SU-DHL-6 (cell line): ENCODE measurements around the gene NSD1.

Source experiments
- H2AFZ ChIP-seq: fragments of 200-600 bp; sonication (generic); 2 replicates; pipeline ENCODE4 v1.6.1; 2014; ENCODE audit warnings: low read depth, mild to moderate bottlenecking, moderate library complexity, mixed read lengths, antibody characterized with exemption, low read length; ENCODE audit not compliant: severe bottlenecking
- H3F3A ChIP-seq: fragments of 200-600 bp; shearing (Covaris generic); 2 replicates; pipeline ENCODE4 v1.6.0; 2016; ENCODE audit warnings: antibody characterized with exemption, mild to moderate bottlenecking; ENCODE audit not compliant: insufficient read depth
- H3K27ac ChIP-seq: fragments of 200-600 bp; sonication (generic); 2 replicates; pipeline ENCODE4 v1.5.1; 2016; ENCODE audit warnings: low read depth, mild to moderate bottlenecking, low read length, moderate library complexity, mixed read lengths
- H3K27me3 ChIP-seq: fragments of 200-600 bp; sonication (generic), shearing (Covaris generic); 2 replicates; pipeline ENCODE4 v1.6.0; 2014; ENCODE audit warnings: mild to moderate bottlenecking, low read length
- H3K36me3 ChIP-seq: fragments of 200-600 bp; sonication (generic); 2 replicates; pipeline ENCODE4 v1.6.1; 2014; ENCODE audit warnings: mild to moderate bottlenecking, low read length, mixed read lengths
- H3K4me2 ChIP-seq: fragments of 300-600, 200-600 bp; shearing (Covaris generic), sonication (generic); 2 replicates; pipeline ENCODE4 v1.6.0; 2014; ENCODE audit warnings: low read length, low read depth, mild to moderate bottlenecking; ENCODE audit not compliant: poor library complexity, severe bottlenecking
- H3K4me3 ChIP-seq: fragments of 200-600 bp; sonication (generic); 2 replicates; pipeline ENCODE4 v1.5.1; 2014; ENCODE audit warnings: antibody characterized with exemption, low read length, mild to moderate bottlenecking, mixed read lengths; ENCODE audit not compliant: insufficient read depth, poor library complexity, severe bottlenecking
- H3K79me2 ChIP-seq: fragments of 200-600 bp; sonication (generic); 2 replicates; pipeline ENCODE4 v1.6.1; 2014; ENCODE audit warnings: mild to moderate bottlenecking, low read length, moderate library complexity; ENCODE audit not compliant: insufficient read depth
- H3K9ac ChIP-seq: fragments of 200-600 bp; sonication (generic); 2 replicates; pipeline ENCODE4 v1.7.0; 2014; ENCODE audit warnings: mild to moderate bottlenecking, low read length
- H3K9me2 ChIP-seq: fragments of 200-600 bp; sonication (generic); replicated peaks from 2 replicates; pipeline ENCODE4 v1.6.1; 2014; ENCODE audit warnings: low read length; ENCODE audit not compliant: insufficient read depth
- H3K9me3 ChIP-seq: fragments of 200-600 bp; sonication (generic); 2 replicates; pipeline ENCODE4 v1.6.1; 2014; ENCODE audit warnings: low read length, mixed read lengths; ENCODE audit not compliant: insufficient read depth
- H4K20me1 ChIP-seq: fragments of 200-600 bp; sonication (generic); 2 replicates; pipeline ENCODE4 v1.6.1; 2014; ENCODE audit warnings: low read depth, mild to moderate bottlenecking, antibody characterized with exemption, low read length, moderate library complexity, mixed read lengths
- CTCF ChIP-seq: fragments of 200-600 bp; sonication (generic); IDR thresholded peaks from one replicate; pipeline ENCODE4 v1.5.1; 2017; ENCODE audit warnings: antibody characterized with exemption, mild to moderate bottlenecking, low read length, moderate library complexity; ENCODE audit not compliant: insufficient read depth, poor library complexity, severe bottlenecking
- EZH2phosphoT487 ChIP-seq: fragments of 200-600 bp; sonication (generic), shearing (Covaris generic); conservative IDR thresholded peaks from 2 replicates; pipeline ENCODE4 v1.6.1; 2018; ENCODE audit warnings: mild to moderate bottlenecking, antibody characterized with exemption, low read length, moderate library complexity, mixed read lengths

NSD1 gene

GRCh38 chr5:177297922-177298321, 164.3 kb downstream of the NSD1 start:
- Histone ChIP-seq H3K79me2 (no peaks in the 10 kb centered on the region), H3K27me3 (no peaks in the 10 kb centered on the region), H2AFZ (no peak overlapping the region), H3K4me3 (no peak overlapping the region), H4K20me1 (no peaks in the 10 kb centered on the region), H3K9me2 (no peaks in the 10 kb centered on the region), H3K36me3 (peaks cover 8% of the 10 kb centered on the region; the same call in 1 of the 2 replicates), H3K4me2 (no peak overlapping the region), H3K27ac (no peak overlapping the region), H3F3A (peaks cover 56% of the 10 kb centered on the region), H3K9me3 (no peaks in the 10 kb centered on the region), H3K9ac (no peak overlapping the region)
- TF ChIP-seq CTCF, result no peak
- TF ChIP-seq EZH2phosphoT487, result no peak

- no peaks in the 10 kb centered on the region for H3K27me3 ChIP-seq
- H3K27ac ChIP-seq, result peak overlapping the region; percentile 75; the same call in 1 of the 2 replicates
- no peaks in the 10 kb centered on the region for H3K9me2 ChIP-seq
- no peak overlapping the region for H3K4me3 ChIP-seq
- peaks cover 9% of the 10 kb centered on the region for H3K79me2 ChIP-seq
- H3F3A ChIP-seq, result peaks cover 57% of the 10 kb centered on the region
- no peak overlapping the region for H2AFZ ChIP-seq
- no peak for TF ChIP-seq EZH2phosphoT487
- TF ChIP-seq CTCF, result no peak
- no peak overlapping the region for H3K4me2 ChIP-seq
- H3K9ac ChIP-seq, result no peak overlapping the region
- no peaks in the 10 kb centered on the region for H4K20me1 ChIP-seq
- no peaks in the 10 kb centered on the region for H3K36me3 ChIP-seq
- H3K9me3 ChIP-seq, result no peaks in the 10 kb centered on the region
These were observed 166.1 kb downstream of the NSD1 start for GRCh38 chr5:177299697-177300096.

- Histone ChIP-seq H3K79me2 (peaks cover 15% of the 10 kb centered on the region), H3K36me3 (no peaks in the 10 kb centered on the region), H3K9ac (no peak overlapping the region), H3K9me2 (no peaks in the 10 kb centered on the region), H3K4me2 (peak overlapping the region; percentile 0), H3K9me3 (no peaks in the 10 kb centered on the region), H3F3A (peaks cover 61% of the 10 kb centered on the region), H3K4me3 (no peak overlapping the region), H3K27me3 (no peaks in the 10 kb centered on the region), H2AFZ (no peak overlapping the region), H3K27ac (peak overlapping the region; percentile 75), H4K20me1 (no peaks in the 10 kb centered on the region)
- TF ChIP-seq CTCF (no peak), EZH2phosphoT487 (no peak)
These were observed 166.8 kb downstream of the NSD1 start for GRCh38 chr5:177300236-177300880.
